Hepatocyte (in vitro differentiated cells): Measurements from ENCODE around the gene FAM120A. TPM values are rescaled to one million over a fixed set of nuclear protein-coding genes. Genes with fewer than 3 reads are reported as not detected.

Source experiments
- DNase-seq: peaks from one replicate; pipeline ENCODE4 v3.0.0-alpha.2; 2016; ENCODE audit warnings: low spot score
- H2AFZ ChIP-seq: fragments of 200-600 bp; sonication (generic); 2 replicates; pipeline ENCODE4 v1.6.0; 2016; ENCODE audit warnings: antibody characterized with exemption, mild to moderate bottlenecking
- H3K27ac ChIP-seq: fragments of 200-600 bp; sonication (generic); 2 replicates; pipeline ENCODE4 v1.5.1; 2016; ENCODE audit warnings: mild to moderate bottlenecking
- H3K27me3 ChIP-seq: fragments of 200-600 bp; sonication (generic); 2 replicates; pipeline ENCODE4 v1.6.1; 2016
- H3K36me3 ChIP-seq: fragments of 200-600 bp; sonication (generic); replicated peaks from 2 replicates; pipeline ENCODE4 v1.5.1; 2016; ENCODE audit warnings: low read depth; ENCODE audit not compliant: insufficient read depth
- H3K4me1 ChIP-seq: fragments of 200-600 bp; sonication (generic); 2 replicates; pipeline ENCODE4 v1.5.1; 2016; ENCODE audit warnings: mild to moderate bottlenecking, moderate library complexity; ENCODE audit not compliant: insufficient read depth
- H3K4me2 ChIP-seq: fragments of 200-600 bp; sonication (generic); 2 replicates; pipeline ENCODE4 v1.6.0; 2016
- H3K4me3 ChIP-seq: fragments of 200-600 bp; sonication (generic); 2 replicates; pipeline ENCODE4 v1.5.1; 2016; ENCODE audit warnings: mild to moderate bottlenecking
- H3K79me2 ChIP-seq: fragments of 200-600 bp; sonication (generic); 2 replicates; pipeline ENCODE4 v1.6.0; 2017; ENCODE audit warnings: mild to moderate bottlenecking
- H3K9me2 ChIP-seq: fragments of 200-600 bp; sonication (generic); replicated peaks from 2 replicates; pipeline ENCODE4 v1.6.0; 2017; ENCODE audit warnings: mild to moderate bottlenecking; ENCODE audit not compliant: insufficient read depth
- H3K9me3 ChIP-seq: fragments of 200-600 bp; sonication (generic); 2 replicates; pipeline ENCODE4 v1.5.1; 2016; ENCODE audit warnings: low read depth, mild to moderate bottlenecking
- H4K20me1 ChIP-seq: fragments of 200-600 bp; sonication (generic); 2 replicates; pipeline ENCODE4 v1.6.0; 2016; ENCODE audit warnings: mild to moderate bottlenecking; ENCODE audit not compliant: insufficient read depth, poor library complexity, severe bottlenecking
- CTCF ChIP-seq: fragments of 200-600 bp; sonication (generic); IDR thresholded peaks from 2 replicates; pipeline ENCODE4 v1.5.1; 2016; ENCODE audit warnings: antibody characterized with exemption, mild to moderate bottlenecking; ENCODE audit not compliant: poor library complexity
- EZH2 ChIP-seq: fragments of 200-600 bp; sonication (generic); IDR thresholded peaks from 2 replicates; pipeline ENCODE4 v1.6.1; 2016; ENCODE audit warnings: antibody characterized with exemption, mild to moderate bottlenecking, borderline replicate concordance
- EZH2phosphoT487 ChIP-seq: fragments of 200-600 bp; sonication (generic); IDR thresholded peaks from one replicate; pipeline ENCODE4 v1.6.1; 2018; ENCODE audit warnings: antibody characterized with exemption, mild to moderate bottlenecking, low read depth, moderate library complexity; ENCODE audit not compliant: unreplicated experiment, severe bottlenecking
- WGBS: methylation state at CpG from one replicate; pipeline ENCODE4 v1.1.6; 2016; ENCODE audit warnings: low lambda C conversion rate; ENCODE audit errors: missing lambda C conversion rate; 5-methylcytosine and 5-hydroxymethylcytosine counted together
- polyA plus RNA-seq: library from polyadenylated mRNA; unstranded; fragments of >200 nt; fragmentation: Nextera tagmentation; extraction: Ambion mirVana; gene quantifications from 2 replicates; pipeline ENCODE4 v1.2.1, GENCODE V29; 2016
- total RNA-seq: library from RNA; depleted of rRNA; stranded (reverse); fragments of >200 nt; gene quantifications from 2 replicates; pipeline ENCODE4 v1.2.3, GENCODE V29; 2014

The FAM120A gene
- total and polyA plus RNA-seq, 2 experiments from 2014 or later: 16.0 to 49.3 TPM

DNA sequence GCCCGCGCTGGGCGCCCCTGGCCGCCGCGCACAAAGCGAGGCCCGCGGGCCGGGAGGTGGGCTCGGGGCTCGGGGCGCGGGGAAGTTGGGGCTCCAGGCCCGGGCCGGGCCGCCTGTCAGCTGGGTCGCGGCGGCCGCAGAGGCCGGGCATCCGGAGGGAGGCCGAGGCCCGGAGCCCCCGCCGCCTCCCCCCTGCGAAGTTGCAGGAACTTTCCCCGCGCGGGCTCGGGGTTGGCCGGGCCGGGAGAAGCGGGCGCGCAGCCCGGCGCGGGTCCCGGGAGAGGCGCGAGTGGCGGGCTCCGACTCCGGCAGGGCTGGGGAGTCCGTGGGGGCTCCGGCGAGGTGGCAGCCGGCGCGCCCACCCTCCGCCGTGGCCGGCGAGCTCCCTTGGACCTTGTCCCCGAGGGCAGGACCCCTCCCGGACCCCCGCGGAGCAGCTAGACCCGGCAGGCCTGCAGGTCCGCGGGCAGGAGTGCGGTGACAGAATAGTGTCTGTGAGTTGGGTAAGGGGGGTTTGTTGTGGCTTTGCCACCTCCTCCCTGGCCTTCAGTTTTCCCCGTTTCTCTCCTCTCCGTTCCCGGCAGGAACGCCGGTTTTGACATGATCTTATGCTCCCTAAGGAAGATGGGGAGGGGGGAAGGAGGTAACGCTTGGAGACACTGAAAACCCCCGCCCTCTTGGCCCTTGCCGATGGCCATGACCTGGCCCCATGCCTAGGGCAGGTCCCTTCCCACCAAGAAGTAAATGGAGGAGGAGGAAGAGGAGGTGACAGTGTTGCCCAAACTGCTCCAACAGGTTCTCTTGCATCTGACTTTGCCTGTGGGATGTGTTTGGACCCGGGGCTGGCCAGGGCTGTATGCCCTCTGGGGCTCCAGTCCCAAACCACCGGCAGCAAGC lies 125.8 kb downstream of the FAM120A start:
- peak; percentile 53 for DNase-seq
- Histone ChIP-seq H3K9me3 (no peaks in the 10 kb centered on the region), H3K79me2 (peaks cover 71% of the 10 kb centered on the region), H2AFZ (peak overlapping the region; percentile 26), H4K20me1 (peaks cover 37% of the 10 kb centered on the region), H3K4me2 (peak overlapping the region; percentile 99), H3K36me3 (no peaks in the 10 kb centered on the region), H3K27ac (peak overlapping the region; percentile 62), H3K27me3 (no peaks in the 10 kb centered on the region), H3K9me2 (no peaks in the 10 kb centered on the region), H3K4me1 (peaks cover 50% of the 10 kb centered on the region), H3K4me3 (peak overlapping the region; percentile 79)
- TF ChIP-seq EZH2phosphoT487 (no peak), CTCF (no peak), EZH2 (no peak)
- 6% methylated on average over 10 of the region's 74 CpGs for WGBS

DNA sequence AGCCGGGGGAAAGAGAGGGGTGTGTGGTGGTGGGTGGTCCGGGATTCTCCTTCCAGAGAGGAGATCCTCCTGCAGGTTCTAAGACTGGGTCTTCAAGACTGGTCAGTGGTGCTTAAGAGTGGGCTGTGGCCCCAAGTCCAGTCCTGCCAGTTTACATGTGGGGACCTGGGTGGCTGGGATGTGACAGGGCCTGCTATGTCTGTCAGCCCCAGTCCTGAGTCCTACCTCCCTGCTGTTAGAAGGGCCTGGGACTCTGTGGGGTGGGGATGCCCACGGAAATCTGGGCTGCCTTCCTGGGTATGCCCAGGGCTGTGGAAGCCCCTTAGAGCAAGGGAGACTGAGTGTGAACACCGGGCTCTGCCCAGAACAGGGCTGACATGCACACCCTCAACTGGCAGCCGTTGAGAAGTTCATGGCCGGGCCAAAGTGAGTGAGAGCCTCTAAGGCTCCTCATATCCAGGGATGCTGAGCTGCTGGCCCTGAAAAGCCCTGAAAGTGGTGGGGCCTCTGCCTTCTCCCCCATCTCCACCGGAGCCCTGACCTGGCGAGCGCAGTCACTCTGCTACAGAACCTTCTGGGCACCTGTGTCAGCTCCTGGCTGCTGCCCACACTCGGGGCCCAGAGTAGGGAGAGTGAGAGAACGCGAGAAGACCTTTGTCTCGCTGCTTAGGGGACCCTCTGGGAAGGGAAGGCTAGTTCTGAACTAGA lies 126.6 kb downstream of the FAM120A start:
- 66% methylated on average over 13 of the region's 13 CpGs for WGBS
- peaks cover 53% of the 10 kb centered on the region for H3K4me1 ChIP-seq

GRCh38 chr9:93578844-93579243 lies 127.4 kb downstream of the FAM120A start:
- H3K4me2 ChIP-seq: peak overlapping the region; percentile 99
- H3K4me3 ChIP-seq: no peak overlapping the region
- H3K27ac ChIP-seq: no peak overlapping the region
- H3K4me1 ChIP-seq: peaks cover 53% of the 10 kb centered on the region
- no peak overlapping the region for H2AFZ ChIP-seq
- H4K20me1 ChIP-seq: peaks cover 41% of the 10 kb centered on the region
- H3K9me2 ChIP-seq: no peaks in the 10 kb centered on the region
- H3K79me2 ChIP-seq: peaks cover 86% of the 10 kb centered on the region
- H3K36me3 ChIP-seq: no peaks in the 10 kb centered on the region
- H3K27me3 ChIP-seq: no peaks in the 10 kb centered on the region
- DNase-seq: no peak
- WGBS: 60% methylated on average over 5 of the region's 5 CpGs
- no peaks in the 10 kb centered on the region for H3K9me3 ChIP-seq
- TF ChIP-seq CTCF: no peak
- no peak for TF ChIP-seq EZH2
- TF ChIP-seq EZH2phosphoT487: no peak

More for the DNA sequence above, 126.6 kb downstream of the FAM120A start:
- peaks cover 79% of the 10 kb centered on the region for H3K79me2 ChIP-seq
- peak overlapping the region; percentile 62 for H3K27ac ChIP-seq
- no peaks in the 10 kb centered on the region for H3K36me3 ChIP-seq
- peak overlapping the region; percentile 26 for H2AFZ ChIP-seq
- TF ChIP-seq CTCF: no peak
- no peak for TF ChIP-seq EZH2
- TF ChIP-seq EZH2phosphoT487: no peak
- no peaks in the 10 kb centered on the region for H3K9me3 ChIP-seq
- H4K20me1 ChIP-seq: peaks cover 41% of the 10 kb centered on the region
- no peak for DNase-seq
- no peaks in the 10 kb centered on the region for H3K9me2 ChIP-seq
- peak overlapping the region; percentile 99 for H3K4me2 ChIP-seq
- H3K4me3 ChIP-seq: peak overlapping the region; percentile 79
- H3K27me3 ChIP-seq: no peaks in the 10 kb centered on the region
